GM12801 (cell line): ENCODE results near the gene DMAC2.

Source experiments
- TF ChIP-seq, protein P1 (sequence below): IDR thresholded peaks from one replicate; pipeline ENCODE4 v1.5.1; 2011; ENCODE audit warnings: control low read depth; ENCODE audit not compliant: insufficient read length; ENCODE audit errors: extremely low read depth

Gene DMAC2

DNA sequence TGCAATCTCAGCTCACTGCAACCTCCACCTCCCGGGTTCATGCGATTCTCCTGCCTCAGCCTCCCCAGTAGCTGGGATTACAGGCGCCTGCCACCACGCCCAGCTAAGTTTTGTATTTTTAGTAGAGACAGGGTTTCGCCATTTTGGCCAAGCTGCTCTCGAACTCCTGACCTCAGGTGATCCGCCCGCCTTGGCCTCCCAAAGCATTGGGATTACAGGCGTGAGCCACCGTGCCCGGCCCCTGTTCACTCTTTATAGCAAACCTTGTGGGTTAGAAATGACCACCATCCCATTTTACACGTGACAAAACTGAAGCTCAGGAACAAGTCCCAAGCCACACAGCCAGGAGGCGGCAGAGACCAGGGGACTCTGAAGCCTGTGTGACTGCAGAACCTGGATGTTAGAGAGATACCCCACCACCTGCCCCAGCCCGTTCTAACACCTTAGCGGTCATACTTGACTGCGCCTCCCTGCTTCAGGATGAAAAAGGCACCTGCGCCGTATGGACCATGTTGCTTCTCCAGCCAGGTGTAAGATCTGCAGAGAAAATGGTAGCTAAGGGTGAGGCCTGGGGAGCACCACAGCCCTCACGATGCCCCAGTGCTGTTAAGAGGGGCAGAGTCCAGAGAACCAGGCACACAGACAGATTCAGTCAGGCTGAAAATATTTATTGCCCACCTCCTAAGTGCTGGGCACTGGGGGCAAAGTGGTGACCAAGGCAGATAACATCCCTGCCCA is 3.6 kb downstream of the DMAC2 start:
- TF ChIP-seq, protein P1, sequence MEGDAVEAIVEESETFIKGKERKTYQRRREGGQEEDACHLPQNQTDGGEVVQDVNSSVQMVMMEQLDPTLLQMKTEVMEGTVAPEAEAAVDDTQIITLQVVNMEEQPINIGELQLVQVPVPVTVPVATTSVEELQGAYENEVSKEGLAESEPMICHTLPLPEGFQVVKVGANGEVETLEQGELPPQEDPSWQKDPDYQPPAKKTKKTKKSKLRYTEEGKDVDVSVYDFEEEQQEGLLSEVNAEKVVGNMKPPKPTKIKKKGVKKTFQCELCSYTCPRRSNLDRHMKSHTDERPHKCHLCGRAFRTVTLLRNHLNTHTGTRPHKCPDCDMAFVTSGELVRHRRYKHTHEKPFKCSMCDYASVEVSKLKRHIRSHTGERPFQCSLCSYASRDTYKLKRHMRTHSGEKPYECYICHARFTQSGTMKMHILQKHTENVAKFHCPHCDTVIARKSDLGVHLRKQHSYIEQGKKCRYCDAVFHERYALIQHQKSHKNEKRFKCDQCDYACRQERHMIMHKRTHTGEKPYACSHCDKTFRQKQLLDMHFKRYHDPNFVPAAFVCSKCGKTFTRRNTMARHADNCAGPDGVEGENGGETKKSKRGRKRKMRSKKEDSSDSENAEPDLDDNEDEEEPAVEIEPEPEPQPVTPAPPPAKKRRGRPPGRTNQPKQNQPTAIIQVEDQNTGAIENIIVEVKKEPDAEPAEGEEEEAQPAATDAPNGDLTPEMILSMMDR: no peak

DNA sequence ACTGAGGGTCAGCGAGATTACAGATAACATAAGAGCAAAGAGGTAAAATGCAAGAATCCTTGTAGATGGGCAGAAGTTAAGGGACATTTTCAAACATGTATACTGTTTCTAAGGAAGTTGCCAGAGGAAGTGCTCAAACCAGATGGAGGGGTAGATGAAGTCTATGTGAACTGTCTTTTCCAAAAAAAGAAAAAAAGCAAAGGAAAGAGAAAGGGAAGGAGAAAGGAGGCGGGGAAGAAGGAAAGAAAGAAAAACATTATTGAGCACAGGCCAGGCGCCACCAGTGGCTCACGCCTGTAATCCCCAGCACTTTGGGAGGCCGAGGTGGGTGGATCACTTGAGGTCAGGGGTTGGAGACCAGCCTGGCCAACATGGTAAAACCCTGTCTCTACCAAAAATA is 5.3 kb downstream of the DMAC2 start:
- TF ChIP-seq, protein P1: no peak

DNA sequence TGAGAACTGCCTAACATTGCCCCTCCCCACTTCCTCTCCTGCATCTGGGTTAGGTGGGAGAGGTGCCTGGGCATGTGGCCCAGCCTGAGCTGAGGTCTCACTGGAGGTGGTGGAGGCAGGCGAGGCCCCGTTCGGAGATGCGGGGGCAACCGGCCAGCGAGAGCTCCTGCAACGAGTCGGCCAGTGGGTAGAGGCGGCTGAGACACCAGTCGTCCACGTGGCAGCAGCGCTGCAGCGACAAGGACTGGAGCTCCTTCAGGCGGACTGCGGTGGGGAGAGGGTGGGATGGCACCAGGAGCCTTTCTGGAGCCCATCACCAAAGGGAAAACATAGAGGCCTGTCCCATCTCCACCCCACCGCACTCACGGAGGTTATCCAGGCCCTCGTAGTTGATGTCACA is 6.5 kb downstream of the DMAC2 start:
- TF ChIP-seq, protein P1: no peak

DNA sequence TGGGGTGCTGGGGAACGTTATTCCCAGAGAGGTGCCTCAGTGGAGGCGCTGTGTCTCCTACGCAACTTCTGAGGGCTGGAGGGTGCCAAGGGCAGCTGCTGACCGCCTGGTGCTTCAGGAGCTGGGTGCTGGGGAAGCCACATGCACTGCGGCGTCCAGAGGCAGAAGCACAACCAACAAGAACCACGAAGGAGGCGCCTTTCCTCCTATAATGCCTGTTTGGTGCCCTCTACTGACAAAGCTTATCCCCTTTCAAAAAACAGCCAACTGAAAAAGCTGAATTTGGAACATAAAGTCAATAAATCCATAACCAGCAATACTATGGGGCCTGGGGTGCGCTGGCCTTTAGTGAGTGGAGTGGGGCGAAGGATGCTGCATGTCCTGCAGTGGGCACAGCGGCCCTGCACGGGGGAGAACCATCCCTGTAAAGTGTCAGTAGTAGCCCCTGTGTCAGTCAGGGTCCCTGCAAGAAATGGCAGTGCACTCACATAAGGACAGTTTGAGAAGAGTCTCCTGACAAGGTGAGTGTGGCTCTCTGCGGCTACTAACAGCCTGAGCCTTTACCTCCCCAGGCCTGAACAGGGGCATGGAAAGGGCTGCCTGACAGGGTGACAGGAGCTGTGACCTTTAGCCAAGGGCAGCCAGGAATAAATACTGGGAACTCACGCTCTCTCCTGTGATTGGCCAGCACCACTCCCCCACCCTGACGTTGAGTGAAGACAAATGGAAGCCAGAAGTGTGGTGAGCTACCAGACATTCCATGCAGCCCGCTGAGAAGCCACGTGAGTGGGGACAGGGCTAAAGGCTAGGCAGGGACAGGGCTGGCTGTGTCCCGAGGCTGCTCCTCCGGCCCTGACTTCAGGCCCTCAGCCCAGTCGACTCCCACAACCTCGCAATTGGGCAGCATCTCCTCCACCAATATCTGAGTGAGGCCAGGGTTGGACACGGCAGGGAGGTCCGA is 8.0 kb downstream of the DMAC2 start:
- TF ChIP-seq, protein P1: no peak

DNA sequence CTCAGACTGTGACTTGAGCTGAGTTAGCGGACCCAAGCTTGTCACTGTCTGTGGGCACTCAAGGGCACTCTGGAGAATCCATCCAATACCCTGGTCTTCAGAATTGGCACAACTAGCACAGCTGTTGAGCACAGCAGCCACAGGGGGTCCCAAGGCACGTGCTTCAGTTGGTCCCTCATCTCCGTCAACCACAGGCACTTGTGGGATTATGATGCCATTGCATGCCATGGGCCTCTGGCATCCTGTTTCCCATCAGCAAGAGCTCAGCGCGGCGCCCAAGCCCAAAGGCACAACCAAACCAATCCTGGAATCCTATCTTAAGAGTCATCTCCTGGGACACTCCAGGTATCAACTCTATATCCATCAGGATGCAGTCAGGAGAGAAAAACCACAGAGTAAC is 8.8 kb downstream of the DMAC2 start:
- TF ChIP-seq, protein P1: no peak

DNA sequence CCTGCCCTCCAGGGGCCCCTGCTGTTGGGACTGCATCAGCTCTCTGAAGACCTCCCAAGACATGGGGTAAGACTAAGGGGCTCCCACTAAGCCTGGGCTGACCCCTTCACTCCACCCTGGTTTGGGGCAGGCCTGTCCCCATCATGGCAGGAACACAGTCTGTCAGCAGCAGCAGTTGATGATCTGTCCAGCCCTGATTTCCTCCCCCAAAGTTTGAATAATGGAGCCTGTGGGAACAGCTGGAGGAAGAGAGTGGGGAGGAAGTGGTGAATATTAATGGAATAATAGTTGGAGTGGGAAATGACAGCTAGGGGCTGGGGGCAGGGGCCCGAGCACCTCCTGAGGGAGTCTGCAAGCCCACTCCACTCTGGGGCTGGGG is 11.2 kb downstream of the DMAC2 start:
- TF ChIP-seq, protein P1: no peak

DNA sequence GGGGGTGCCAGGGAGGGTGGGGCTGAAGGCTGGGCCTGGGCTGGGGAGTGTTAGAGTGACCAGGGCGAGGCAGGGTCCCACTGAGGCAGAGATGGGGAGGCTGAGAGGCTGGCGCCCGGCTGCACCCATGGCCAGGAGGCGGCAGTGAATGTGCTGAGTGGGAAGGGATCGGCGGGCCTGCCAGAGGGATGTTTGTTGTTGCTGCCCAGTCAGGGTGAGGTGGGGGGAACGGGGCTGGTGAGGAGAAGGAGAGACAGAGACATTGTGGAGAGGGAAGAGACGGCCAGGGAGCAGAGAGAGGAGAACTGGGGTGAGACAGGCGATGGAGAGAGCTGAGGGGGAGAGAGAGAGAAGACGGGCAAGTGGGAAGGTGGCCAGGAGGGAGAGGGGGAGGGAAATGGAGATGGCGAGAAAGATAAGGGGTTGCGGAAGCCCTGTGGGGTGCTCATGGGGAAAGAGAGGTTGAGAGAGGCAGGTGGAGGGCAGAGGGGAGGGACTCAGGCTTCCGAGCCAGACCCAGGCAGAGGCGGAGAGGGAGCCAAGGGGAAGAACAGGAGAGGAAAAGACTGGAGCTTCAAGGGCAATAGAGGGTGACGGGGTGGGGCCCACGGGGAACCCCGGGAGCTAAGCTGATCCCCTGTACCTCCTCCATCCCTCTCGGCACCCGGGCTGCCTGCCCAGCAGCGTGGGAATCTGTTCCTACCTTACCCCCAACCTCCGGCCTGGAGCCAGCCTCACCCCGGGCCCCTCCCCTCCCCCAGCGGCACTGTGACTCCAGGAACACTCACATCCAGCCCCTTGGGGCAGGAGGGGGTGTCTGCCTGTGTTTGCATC is 11.8 kb downstream of the DMAC2 start:
- TF ChIP-seq, protein P1: no peak
